ENCODE data around the gene CD38.

GRCh38 chr4:15742637-15743036 is 35.5 kb upstream of the CD38 start:
- TF ChIP-seq, protein P1, sequence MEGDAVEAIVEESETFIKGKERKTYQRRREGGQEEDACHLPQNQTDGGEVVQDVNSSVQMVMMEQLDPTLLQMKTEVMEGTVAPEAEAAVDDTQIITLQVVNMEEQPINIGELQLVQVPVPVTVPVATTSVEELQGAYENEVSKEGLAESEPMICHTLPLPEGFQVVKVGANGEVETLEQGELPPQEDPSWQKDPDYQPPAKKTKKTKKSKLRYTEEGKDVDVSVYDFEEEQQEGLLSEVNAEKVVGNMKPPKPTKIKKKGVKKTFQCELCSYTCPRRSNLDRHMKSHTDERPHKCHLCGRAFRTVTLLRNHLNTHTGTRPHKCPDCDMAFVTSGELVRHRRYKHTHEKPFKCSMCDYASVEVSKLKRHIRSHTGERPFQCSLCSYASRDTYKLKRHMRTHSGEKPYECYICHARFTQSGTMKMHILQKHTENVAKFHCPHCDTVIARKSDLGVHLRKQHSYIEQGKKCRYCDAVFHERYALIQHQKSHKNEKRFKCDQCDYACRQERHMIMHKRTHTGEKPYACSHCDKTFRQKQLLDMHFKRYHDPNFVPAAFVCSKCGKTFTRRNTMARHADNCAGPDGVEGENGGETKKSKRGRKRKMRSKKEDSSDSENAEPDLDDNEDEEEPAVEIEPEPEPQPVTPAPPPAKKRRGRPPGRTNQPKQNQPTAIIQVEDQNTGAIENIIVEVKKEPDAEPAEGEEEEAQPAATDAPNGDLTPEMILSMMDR (IDR thresholded peaks at IDR 0.05), result no peak
- TF ChIP-seq EZH2 (IDR thresholded peaks at IDR 0.05) (no peak), EZH2phosphoT487 (IDR thresholded peaks at IDR 0.05) (no peak)

Data from neural progenitor cell (in vitro differentiated cells).